NCI-H345 treated with DMSO at 0.1 percent for 48 hours (cell line): ENCODE measurements around the gene TEDDM1.
"Not testable (repeated sequence)": the region's sequence is repeated elsewhere in the genome, so short reads cannot be mapped to it uniquely, and the experiment has no call there.

Experiments used
- DNase-seq: peaks from one replicate; lab custom pipeline; 2025; ENCODE audit not compliant: unreplicated experiment; lab: John Stamatoyannopoulos, UW

Gene TEDDM1

GRCh38 chr1:182381962-182382819, 18.3 kb downstream of the TEDDM1 start:
- DNase-seq = no peak

GRCh38 chr1:182380199-182380598, 20.3 kb downstream of the TEDDM1 start:
- DNase-seq = no peak

GRCh38 chr1:182379781-182380180, 20.7 kb downstream of the TEDDM1 start:
- DNase-seq = not testable (repeated sequence)

- DNase-seq = no peak
Observed at GRCh38 chr1:182376936-182377574, 23.4 kb downstream of the TEDDM1 start.

- no peak for DNase-seq
Observed at GRCh38 chr1:182374101-182374834, 26.2 kb downstream of the TEDDM1 start.

- DNase-seq = no peak
Observed at GRCh38 chr1:182370532-182370931, 29.9 kb downstream of the TEDDM1 start.

GRCh38 chr1:182368903-182369302, 31.6 kb downstream of the TEDDM1 start:
- DNase-seq = no peak

- DNase-seq = no peak
Observed at GRCh38 chr1:182368358-182368757, 32.1 kb downstream of the TEDDM1 start.

- DNase-seq = no peak
Observed at GRCh38 chr1:182367926-182368325, 32.5 kb downstream of the TEDDM1 start.

GRCh38 chr1:182366596-182366995, 33.9 kb downstream of the TEDDM1 start:
- no peak for DNase-seq

- no peak for DNase-seq
Observed at GRCh38 chr1:182359645-182360044, 40.8 kb downstream of the TEDDM1 start.

- DNase-seq = peak; percentile 28
Observed at GRCh38 chr1:182357913-182358312, 42.6 kb downstream of the TEDDM1 start.

GRCh38 chr1:182357171-182357570, 43.3 kb downstream of the TEDDM1 start:
- no peak for DNase-seq

GRCh38 chr1:182355723-182356098, 44.8 kb downstream of the TEDDM1 start:
- DNase-seq = no peak

GRCh38 chr1:182351790-182352364, 48.6 kb downstream of the TEDDM1 start:
- DNase-seq = no peak

GRCh38 chr1:182350839-182351238, 49.6 kb downstream of the TEDDM1 start:
- no peak for DNase-seq

- no peak for DNase-seq
Observed at GRCh38 chr1:182348961-182349747, 51.3 kb downstream of the TEDDM1 start.
